NT2/D1 (cell line): ENCODE data around the gene CD38.

Experiments used
- YY1 ChIP-seq: IDR thresholded peaks from 2 replicates; pipeline ENCODE4 v1.6.1; 2011; ENCODE audit not compliant: insufficient read length, insufficient read depth
- ZNF274 ChIP-seq: IDR thresholded peaks from 2 replicates; pipeline ENCODE4 v1.6.1; 2011; ENCODE audit warnings: mild to moderate bottlenecking, low read depth, low read length

GRCh38 chr4:15765391-15765790, 12.7 kb upstream of the CD38 start:
- no peak for TF ChIP-seq YY1
- no peak for TF ChIP-seq ZNF274
